ENCODE data around the gene RELT.

The RELT gene

DNA sequence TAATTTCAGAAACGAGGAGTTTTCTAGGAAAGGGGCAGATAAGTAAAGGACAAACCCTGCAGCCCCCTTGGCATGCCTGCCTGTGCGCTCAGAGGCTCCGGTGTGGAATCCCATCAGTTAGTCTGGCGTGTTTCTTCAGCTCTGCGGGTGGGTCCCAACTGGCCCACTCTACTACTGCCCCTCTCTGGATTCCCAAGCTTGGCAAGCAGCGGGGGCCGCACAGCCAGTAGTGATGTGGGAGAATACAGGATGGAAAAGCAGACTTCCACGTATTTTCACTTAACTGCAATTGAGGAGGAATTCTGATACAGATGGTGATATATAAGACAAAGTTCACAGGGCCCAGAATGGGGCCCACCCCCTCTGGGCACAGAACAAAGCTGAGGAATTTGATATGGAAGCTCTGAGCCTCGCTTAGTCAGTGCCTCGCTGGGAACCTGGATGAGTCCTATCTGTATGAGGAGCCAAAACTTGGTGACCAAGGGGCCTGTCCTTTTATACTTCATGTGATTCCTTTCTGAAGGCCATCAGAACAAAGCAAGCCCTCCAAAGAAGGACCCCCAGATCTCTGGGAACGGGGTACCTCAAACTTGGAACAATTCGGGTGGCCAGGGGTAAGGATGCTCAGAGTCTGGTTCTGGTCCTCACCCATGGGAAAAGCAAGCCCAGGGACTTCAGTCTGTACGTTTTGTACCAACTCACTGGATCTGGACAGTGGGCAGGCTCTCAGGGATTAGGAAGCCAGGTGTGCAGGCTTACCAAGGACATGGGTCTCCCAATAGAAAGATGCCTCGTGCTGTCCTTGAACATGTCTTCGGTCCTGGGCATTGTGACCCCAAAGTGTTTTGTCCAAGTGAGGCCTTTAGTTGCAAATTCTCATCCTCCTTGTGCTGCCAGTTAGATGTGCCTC lies 26.0 kb downstream of the RELT start:
- no peak for DNase-seq (ENCODE audit: low read depth in 3 of 3)

- DNase-seq (ENCODE audit: low read depth in 3 of 3) = no peak
These were observed 26.6 kb downstream of the RELT start for GRCh38 chr11:73402834-73403185.

GRCh38 chr11:73403541-73403940 lies 27.3 kb downstream of the RELT start:
- DNase-seq (ENCODE audit: low read depth in 3 of 3) = no peak

- DNase-seq (ENCODE audit: low read depth in 3 of 3) = no peak
These were observed 27.8 kb downstream of the RELT start for GRCh38 chr11:73404048-73404447.

DNA sequence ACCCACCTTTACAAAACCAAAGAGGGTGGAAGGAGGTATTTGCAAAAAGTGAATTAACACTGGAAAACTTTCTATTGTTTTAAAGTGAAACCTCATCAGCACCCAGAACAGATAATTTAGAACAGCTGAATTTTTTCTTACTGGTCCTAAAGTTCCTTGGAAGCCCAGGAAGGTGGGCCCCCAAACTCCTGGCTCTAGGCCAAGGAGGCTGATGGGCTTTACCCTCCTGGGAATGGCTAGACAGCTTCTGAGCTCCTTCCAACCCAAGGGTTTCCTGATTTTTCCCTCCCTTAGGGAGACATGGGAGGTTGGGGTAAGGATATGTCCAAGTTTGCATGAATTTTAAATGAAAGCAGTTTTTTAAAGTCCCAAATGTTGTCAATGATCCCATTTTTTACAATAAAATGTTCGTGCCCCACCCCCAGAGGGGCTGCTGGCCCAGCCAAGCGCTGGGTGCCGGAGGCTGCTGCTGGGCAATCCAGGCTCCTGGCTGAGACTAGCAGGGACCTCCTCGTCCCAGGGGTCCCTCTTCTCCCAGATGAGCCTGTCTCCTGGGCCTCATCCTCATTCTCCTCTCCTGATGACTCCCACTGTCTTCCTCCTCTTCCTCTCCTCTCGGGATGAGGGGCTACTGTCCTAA lies 28.4 kb downstream of the RELT start:
- no peak for DNase-seq (ENCODE audit: low read depth in 3 of 3)

- DNase-seq (ENCODE audit: low read depth in 3 of 3) = no peak
These were observed 28.9 kb downstream of the RELT start for GRCh38 chr11:73405146-73405510.

DNA sequence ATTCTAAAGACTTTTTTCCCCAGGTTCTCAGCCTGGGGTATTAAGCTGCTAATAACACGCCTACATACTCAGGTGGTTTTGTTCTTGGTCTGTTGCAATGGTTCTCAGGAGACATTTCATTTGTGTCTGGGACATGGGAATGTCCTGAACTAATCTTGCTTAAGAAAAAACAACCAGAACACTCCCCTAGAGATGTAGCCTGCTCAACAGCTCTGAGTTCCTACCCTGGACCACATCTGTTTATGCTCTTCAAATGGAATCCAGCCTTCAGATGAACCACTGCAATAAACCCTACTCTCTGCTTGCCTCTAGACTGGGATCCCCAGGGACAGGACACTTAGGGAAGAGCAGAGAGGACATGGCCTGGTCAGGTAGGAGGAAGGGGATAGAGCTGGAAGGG lies 29.9 kb downstream of the RELT start:
- DNase-seq (ENCODE audit: low read depth in 3 of 3) = no peak

DNA sequence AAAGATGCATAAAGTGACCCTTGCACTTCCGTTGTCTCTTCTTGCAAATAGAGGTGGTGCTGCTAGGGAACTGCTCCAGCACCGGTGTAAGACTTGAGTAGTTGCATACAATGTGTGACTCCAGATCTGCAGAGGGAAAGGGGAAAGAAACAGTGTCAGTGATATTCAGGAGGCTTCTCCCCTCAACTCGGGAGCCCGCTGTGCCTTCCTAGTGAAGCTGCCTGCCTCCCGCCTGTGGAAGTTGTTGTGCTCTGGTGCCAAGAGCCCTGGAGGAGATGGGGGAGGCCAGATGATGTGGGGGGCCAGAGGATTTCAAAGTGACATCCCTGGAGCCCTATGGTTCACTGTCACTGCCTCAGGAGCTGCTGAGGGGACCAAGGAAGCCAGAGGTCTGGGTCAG lies 30.4 kb downstream of the RELT start:
- DNase-seq (ENCODE audit: low read depth in 3 of 3) = no peak

DNA sequence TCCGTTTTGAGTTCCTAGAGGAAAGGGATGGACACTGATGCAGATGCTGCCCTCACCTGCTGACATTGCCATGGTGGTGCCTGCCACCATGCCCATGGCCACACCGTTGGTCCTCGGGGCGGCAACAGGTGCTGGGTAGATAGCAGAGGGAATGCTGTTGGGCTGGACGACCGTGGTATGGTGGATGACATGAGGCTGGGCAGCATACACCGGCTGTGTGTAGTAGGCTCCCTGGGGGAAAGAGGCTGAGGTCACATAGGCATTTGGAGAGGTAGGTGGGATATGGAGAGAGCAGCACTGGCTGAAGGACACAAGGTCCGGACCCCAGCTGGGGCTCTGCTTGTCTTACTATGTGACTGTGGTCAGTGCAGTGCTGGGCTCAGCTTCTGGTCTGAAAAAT lies 33.2 kb downstream of the RELT start:
- DNase-seq (ENCODE audit: low read depth in 3 of 3) = no peak

GRCh38 chr11:73410627-73411026 lies 34.4 kb downstream of the RELT start:
- no peak for DNase-seq (ENCODE audit: low read depth in 3 of 3)

- DNase-seq (ENCODE audit: low read depth in 3 of 3) = no peak
These were observed 34.8 kb downstream of the RELT start for GRCh38 chr11:73411031-73411430.

- no peak for DNase-seq (ENCODE audit: low read depth in 3 of 3)
These were observed 36.1 kb downstream of the RELT start for GRCh38 chr11:73412308-73412707.

GRCh38 chr11:73413256-73413655 lies 37.1 kb downstream of the RELT start:
- DNase-seq (ENCODE audit: low read depth in 3 of 3) = no peak

DNA sequence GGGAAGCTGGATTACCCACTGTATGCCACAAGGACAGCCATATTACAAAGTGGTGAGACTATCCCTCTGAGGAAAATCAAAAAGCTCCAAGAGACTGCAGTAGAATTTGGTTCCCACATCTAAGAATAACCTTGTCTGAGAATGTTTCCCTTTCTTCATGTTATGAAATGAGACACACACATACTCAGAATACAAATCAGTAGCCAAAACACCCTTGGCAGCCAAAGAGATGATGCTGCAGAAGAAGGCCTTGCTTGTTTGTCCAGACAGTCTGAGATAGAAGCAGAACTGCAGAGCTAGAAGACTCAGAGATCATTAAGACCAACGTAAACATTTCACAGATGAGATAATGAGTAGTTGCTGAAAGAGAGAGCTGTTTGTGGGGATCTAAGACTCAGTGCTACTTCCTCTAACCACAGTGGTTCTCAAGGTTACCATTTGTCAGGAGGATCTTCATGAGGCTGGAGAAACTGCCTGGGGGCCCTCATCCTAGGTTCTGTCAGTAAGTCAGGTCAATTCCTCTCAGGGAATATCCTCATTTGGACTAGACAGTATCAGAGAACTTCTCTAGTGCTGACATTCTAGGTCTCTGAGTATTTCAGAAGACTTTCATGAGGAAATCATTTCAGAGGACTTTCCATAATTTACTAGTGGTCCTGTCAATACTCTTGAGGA lies 38.9 kb downstream of the RELT start:
- no peak for DNase-seq (ENCODE audit: low read depth in 3 of 3)

DNA sequence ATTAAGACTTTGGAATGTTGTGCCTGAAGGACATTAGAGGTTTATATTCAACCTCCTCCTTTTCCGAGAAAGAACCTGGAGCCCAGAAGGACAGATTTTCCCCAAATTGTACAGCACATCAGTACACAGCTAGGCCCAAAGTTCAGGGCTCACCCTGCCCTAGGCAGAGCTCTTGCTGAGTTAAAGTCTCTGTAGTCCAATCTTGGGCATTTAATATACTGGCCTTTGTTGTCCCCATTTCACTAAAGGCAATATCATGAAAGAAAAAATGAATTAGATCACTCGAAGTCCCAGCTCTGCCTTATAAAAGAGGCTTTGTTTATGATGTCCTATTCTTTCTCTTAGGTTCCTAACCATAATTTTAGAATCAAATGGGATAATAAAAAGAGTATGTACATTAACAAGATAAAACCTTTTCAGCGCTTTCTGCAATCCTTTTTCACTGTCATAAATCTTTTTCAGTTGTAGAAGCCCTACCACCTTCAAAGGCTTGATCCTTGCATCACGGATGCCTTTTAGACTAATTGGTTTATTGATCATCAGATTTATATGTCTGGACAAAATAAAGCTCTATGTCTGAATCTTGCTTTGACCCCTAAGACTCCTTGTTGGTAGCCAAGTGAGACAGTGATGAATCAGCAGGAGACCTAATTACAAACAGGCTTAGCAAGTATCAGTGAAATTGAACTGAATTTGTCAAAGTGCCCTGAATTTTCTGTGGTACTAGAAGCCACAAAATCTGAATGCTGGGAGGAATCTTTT lies 39.8 kb downstream of the RELT start:
- no peak for DNase-seq (ENCODE audit: low read depth in 3 of 3)

DNA sequence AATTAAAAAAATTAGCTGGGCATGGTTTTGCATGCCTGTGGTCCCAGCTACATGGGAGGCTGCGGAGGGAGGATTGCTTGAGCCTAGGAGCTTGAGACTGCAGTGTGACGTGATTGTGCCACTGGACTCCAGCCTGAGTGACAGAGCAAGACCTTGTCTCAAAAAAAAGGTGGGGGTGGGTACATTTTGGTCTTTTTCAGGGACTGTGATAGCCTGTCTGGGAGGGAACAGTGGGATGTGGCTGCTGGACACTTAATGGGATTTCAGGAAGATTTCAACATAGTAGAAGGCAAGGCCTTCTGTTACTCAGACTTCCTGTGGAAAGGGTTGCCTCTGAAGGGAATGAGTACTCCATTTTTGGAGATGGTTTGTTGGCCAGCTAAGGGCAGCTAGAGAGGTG lies 40.6 kb downstream of the RELT start:
- DNase-seq (ENCODE audit: low read depth in 3 of 3) = no peak

DNA sequence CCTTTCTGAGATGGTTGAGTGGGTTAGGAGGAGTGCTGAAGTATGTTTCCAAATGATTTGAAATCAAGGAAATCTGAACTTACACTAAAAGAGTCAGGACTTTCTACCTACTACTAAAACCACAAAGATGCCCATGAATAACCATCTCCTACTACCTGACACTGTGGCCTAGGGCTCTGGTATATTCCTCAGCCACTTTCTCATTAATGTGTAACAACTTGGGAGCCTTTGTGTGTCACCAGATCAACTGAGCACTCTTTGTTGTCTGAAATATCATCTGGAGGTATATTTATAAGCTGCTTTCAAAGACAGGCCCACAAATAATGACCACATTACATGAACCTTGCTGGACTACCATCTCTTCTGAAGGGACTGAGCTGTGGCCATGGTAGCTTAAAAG lies 43.9 kb downstream of the RELT start:
- DNase-seq (ENCODE audit: low read depth in 3 of 3) = no peak

DNA sequence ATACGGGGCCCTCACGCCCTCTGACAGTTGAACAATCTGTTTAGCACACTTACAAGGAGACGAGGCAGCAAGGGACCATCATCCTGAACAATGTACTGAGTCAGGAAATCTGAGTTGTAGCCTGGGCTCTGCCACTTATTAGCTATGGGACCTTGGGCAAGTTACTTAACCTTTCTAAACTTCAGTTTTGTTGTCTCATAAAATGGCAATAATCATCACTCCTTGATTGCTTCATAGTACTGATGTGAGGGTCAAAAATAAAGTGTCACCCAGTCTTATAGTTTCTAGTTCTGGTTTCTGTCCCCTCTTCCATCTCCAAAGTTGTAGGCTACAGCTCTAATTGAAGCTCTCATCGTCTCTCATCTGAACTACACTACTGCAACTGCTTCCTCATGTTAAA lies 46.7 kb downstream of the RELT start:
- no peak for DNase-seq (ENCODE audit: low read depth in 3 of 3)

DNA sequence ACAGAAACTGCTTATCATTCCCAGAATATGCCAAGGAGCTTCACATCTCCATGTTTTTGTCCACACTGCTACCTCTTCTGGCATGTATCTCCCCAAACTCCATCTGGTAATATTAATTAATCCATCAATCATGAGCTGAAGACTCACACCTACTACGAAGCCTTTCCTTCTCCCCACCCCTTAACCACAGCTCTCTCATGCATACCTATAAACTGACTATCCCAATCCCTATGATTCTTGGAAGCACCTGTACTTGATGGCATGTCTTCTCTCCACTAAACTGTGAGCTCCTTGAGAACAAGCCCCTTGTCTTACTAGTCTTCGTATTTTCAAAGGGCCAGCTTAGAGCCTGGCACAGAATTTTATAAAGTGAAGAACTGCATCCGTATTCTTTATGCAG lies 47.3 kb downstream of the RELT start:
- DNase-seq (ENCODE audit: low read depth in 3 of 3) = no peak

- DNase-seq (ENCODE audit: low read depth in 3 of 3) = no peak
These were observed 48.9 kb downstream of the RELT start for GRCh38 chr11:73425108-73425507.

DNA sequence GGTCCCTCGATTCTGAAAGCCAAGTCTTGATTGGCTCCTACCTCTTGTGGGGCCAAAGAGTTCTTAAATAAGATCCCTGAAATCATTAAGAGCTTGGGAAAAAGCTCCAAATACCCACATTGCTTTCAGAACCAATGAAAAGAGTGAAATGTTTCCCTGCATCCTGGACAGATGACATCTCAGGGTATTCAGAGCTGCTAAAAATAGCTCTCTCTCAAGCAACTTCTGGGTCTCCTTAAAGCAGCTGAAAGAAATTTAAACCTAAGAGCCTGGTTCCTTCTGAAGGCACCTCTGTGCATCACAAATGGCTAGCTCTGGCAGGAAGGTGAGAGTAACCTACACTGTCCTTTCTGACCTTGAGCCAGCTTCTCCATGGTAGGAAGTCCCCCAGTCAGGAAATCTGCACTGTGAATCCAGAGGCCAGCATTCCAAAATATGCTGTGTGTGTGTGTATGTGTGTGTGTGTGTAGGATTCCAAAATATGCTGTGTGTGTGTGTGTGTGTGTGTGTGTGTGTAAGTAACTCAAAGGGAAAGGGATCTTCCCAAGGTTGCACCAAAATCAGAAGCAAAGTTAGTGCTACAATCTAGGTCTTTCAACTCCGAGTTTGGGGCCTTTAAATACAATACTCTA lies 50.1 kb downstream of the RELT start:
- DNase-seq (ENCODE audit: low read depth in 3 of 3) = no peak

- no peak for DNase-seq (ENCODE audit: low read depth in 3 of 3)
These were observed 52.0 kb downstream of the RELT start for GRCh38 chr11:73428227-73428626.

Measured in stimulated activated CD4-positive, alpha-beta T cell treated with anti-CD3 and anti-CD28 coated beads, TNF-alpha, amount 100 ng/mL, for 4 hours (primary cell).